HepG2 (cell line): ENCODE data around the gene CMIP. TPM values are rescaled to one million over a fixed set of nuclear protein-coding genes. Genes with fewer than 3 reads are reported as not detected.
A peak's percentile ranks its signal among the peaks of the same experiment; 100 is the strongest.

Experiments
- DNMT1 ChIP-seq: sonication (generic); formaldehyde crosslinking; IDR thresholded peaks from 2 replicates; pipeline ENCODE4 v1.5.1; 2020; ENCODE audit warnings: mild to moderate bottlenecking, missing genetic modification reagents
- DPF2 ChIP-seq: sonication (generic); formaldehyde crosslinking; IDR thresholded peaks from 2 replicates; pipeline ENCODE4 v1.4.0; 2020; ENCODE audit warnings: mild to moderate bottlenecking, low read depth, missing genetic modification reagents, borderline replicate concordance
- EED ChIP-seq: sonication (generic); formaldehyde crosslinking; IDR thresholded peaks from 2 replicates; pipeline ENCODE4 v1.5.0; 2020; ENCODE audit warnings: mild to moderate bottlenecking, missing genetic modification reagents
- IRF1 ChIP-seq: sonication (generic); formaldehyde crosslinking; IDR thresholded peaks from 2 replicates; pipeline ENCODE4 v1.4.0; 2020; ENCODE audit warnings: low read depth, mild to moderate bottlenecking, missing genetic modification reagents
- JUNB ChIP-seq: sonication (generic); formaldehyde crosslinking; IDR thresholded peaks from 2 replicates; pipeline ENCODE4 v1.8.0; 2022; ENCODE audit warnings: missing genetic modification reagents, mild to moderate bottlenecking, borderline replicate concordance
- PRMT3 ChIP-seq: sonication (generic); formaldehyde crosslinking; IDR thresholded peaks from 2 replicates; pipeline ENCODE4 v1.8.1; 2022; ENCODE audit warnings: low read depth, mild to moderate bottlenecking, moderate library complexity, missing genetic modification reagents, borderline replicate concordance
- RFXAP ChIP-seq: sonication (generic); formaldehyde crosslinking; IDR thresholded peaks from 2 replicates; pipeline ENCODE4 v1.4.0; 2020; ENCODE audit warnings: missing genetic modification reagents, borderline replicate concordance
- STAT6 ChIP-seq: sonication (generic); formaldehyde crosslinking; IDR thresholded peaks from 2 replicates; pipeline ENCODE4 v1.4.0; 2020; ENCODE audit warnings: missing genetic modification reagents, mild to moderate bottlenecking, borderline replicate concordance
- TBP ChIP-seq: sonication (generic); formaldehyde crosslinking; IDR thresholded peaks from 2 replicates; pipeline ENCODE4 v1.5.0; 2020; ENCODE audit warnings: missing genetic modification reagents
- ZFP1 ChIP-seq: IDR thresholded peaks from 2 replicates; pipeline ENCODE4 v1.6.1; 2016
- ZMAT5 ChIP-seq: sonication (generic); formaldehyde crosslinking; IDR thresholded peaks from 2 replicates; pipeline ENCODE4 v1.5.0; 2020; ENCODE audit warnings: mild to moderate bottlenecking, low read depth, missing genetic modification reagents, borderline replicate concordance
- ZNF253 ChIP-seq: sonication (generic); formaldehyde crosslinking; IDR thresholded peaks from 2 replicates; pipeline ENCODE4 v1.8.0; 2022; ENCODE audit warnings: mild to moderate bottlenecking, missing genetic modification reagents, borderline replicate concordance
- ZNF260 ChIP-seq: sonication (generic); formaldehyde crosslinking; IDR thresholded peaks from 2 replicates; pipeline ENCODE4 v1.4.0; 2020; ENCODE audit warnings: missing genetic modification reagents, low read depth, mild to moderate bottlenecking, borderline replicate concordance
- ZNF546 ChIP-seq: sonication (generic); formaldehyde crosslinking; conservative IDR thresholded peaks from 2 replicates; pipeline ENCODE4 v1.8.1; 2023; ENCODE audit warnings: mild to moderate bottlenecking, missing genetic modification reagents
- ZNF589 ChIP-seq: sonication (generic); formaldehyde crosslinking; conservative IDR thresholded peaks from 2 replicates; pipeline ENCODE4 v1.8.0; 2022; ENCODE audit warnings: mild to moderate bottlenecking, moderate library complexity, missing genetic modification reagents
- ZNF761 ChIP-seq: sonication (generic); formaldehyde crosslinking; conservative IDR thresholded peaks from 2 replicates; pipeline ENCODE4 v1.4.0; 2020; ENCODE audit warnings: mild to moderate bottlenecking, missing genetic modification reagents
- ZNF850 ChIP-seq: sonication (generic); formaldehyde crosslinking; conservative IDR thresholded peaks from 2 replicates; pipeline ENCODE4 v1.9.0; 2021; ENCODE audit warnings: mild to moderate bottlenecking, missing genetic modification reagents
- polyA plus RNA-seq, 8 experiments: library from polyadenylated mRNA; depleted of rRNA in 3 of 8; stranded (reverse) in 7 of 8; unstranded in 1 of 8; fragments of >200 nt; fragmentation: Illumina TruSeq in 4 of 8; extraction: Trizol in 4 of 8; gene quantifications; 2 replicates each; pipeline versions ENCODE4 v1.2.1 to v1.2.3, GENCODE V29; 2011 to 2016; ENCODE audit warnings: low read depth in 4 of 8, missing spikeins in 1 of 8, mixed read lengths in 1 of 8; ENCODE audit not compliant: insufficient read depth in 1 of 8
- total RNA-seq, 5 experiments: library from RNA; depleted of rRNA; stranded (reverse); fragments of >200 nt; fragmentation: Illumina TruSeq; extraction: Trizol; gene quantifications; 2 replicates each; pipeline ENCODE4 v1.2.3, GENCODE V29; 2016; ENCODE audit warnings: low read depth in 1 of 5
- TF ChIP-seq, protein P1 (sequence below): sonication (generic); formaldehyde crosslinking; IDR thresholded peaks from 2 replicates; pipeline ENCODE4 v1.4.0; 2020; ENCODE audit warnings: missing genetic modification reagents, borderline replicate concordance

CMIP gene
- total and polyA plus RNA-seq, 2 of the 13 experiments (the other 11 are each of a cell fraction or from before 2014, with no cell fraction given): 10.9 to 18.1 TPM

DNA sequence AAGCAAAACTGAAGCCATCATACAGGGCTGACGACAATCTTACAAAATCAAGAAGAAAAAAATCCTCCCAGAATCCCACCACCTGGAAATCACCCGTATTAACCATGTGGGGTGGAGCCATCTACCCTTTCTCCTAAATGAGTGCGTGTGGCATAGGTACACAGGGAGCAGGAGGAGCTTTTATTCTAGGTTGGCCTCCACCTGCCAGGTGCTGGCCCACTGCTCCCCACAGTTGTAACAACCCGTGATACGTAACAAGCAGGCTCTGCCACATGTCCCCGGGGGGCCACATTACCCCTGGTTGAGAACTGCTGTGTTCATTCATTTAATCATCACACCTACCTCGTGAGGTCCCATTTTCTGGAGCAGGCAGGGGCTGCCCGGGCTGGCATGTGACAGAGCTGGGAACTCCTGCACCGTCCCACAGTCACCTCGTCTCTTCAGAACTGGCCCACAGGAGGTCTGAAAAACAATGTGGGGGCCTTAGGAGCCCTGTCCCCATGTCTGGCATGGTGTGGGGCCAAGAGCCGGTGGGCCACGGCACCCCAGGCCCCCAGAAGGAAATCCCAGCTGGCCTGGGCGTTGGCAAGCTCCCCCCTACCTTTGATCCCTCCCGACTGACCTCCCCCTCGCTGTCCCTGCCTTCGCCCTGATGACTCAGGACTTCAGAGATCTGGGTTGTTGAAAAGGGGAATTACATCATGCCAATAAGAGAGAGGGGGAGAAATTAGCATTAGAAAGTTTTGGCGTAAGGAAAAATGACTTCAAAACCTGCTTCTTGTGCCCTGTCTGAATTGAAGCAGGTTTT lies 12.9 kb downstream of the CMIP start (continued):
- TF ChIP-seq RFXAP (CRISPR knock-in tag) (0 out of 2 replicates have a peak, but pooled peaks have one; percentile 62), ZNF546 (CRISPR knock-in tag) (0 out of 2 replicates have a peak, but pooled peaks have one; percentile 47), STAT6 (CRISPR knock-in tag) (0 out of 2 replicates have a peak, but pooled peaks have one; percentile 18), ZNF260 (CRISPR knock-in tag) (no peak), JUNB (CRISPR knock-in tag) (peak; percentile 77; the same call in 1 of the 2 replicates), PRMT3 (no peak), ZNF589 (CRISPR knock-in tag) (no peak), DPF2 (CRISPR knock-in tag) (peak; percentile 65; the same call in 1 of the 2 replicates), ZNF850 (0 out of 2 replicates have a peak, but pooled peaks have one; percentile 22), DNMT1 (CRISPR knock-in tag) (no peak), IRF1 (CRISPR knock-in tag) (no peak), TBP (CRISPR knock-in tag) (no peak), ZNF253 (CRISPR knock-in tag) (no peak), EED (0 out of 2 replicates have a peak, but pooled peaks have one; percentile 11), ZMAT5 (no peak), ZFP1 (CRISPR knock-in tag) (no peak; the same call in 1 of the 2 replicates), ZNF761 (CRISPR knock-in tag) (no peak)
- TF ChIP-seq, protein P1, sequence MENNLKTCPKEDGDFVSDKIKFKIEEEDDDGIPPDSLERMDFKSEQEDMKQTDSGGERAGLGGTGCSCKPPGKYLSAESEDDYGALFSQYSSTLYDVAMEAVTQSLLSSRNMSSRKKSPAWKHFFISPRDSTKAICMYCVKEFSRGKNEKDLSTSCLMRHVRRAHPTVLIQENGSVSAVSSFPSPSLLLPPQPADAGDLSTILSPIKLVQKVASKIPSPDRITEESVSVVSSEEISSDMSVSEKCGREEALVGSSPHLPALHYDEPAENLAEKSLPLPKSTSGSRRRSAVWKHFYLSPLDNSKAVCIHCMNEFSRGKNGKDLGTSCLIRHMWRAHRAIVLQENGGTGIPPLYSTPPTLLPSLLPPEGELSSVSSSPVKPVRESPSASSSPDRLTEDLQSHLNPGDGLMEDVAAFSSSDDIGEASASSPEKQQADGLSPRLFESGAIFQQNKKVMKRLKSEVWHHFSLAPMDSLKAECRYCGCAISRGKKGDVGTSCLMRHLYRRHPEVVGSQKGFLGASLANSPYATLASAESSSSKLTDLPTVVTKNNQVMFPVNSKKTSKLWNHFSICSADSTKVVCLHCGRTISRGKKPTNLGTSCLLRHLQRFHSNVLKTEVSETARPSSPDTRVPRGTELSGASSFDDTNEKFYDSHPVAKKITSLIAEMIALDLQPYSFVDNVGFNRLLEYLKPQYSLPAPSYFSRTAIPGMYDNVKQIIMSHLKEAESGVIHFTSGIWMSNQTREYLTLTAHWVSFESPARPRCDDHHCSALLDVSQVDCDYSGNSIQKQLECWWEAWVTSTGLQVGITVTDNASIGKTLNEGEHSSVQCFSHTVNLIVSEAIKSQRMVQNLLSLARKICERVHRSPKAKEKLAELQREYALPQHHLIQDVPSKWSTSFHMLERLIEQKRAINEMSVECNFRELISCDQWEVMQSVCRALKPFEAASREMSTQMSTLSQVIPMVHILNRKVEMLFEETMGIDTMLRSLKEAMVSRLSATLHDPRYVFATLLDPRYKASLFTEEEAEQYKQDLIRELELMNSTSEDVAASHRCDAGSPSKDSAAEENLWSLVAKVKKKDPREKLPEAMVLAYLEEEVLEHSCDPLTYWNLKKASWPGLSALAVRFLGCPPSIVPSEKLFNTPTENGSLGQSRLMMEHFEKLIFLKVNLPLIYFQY: no peak
